GM12801 (cell line): ENCODE measurements around the gene MECR.

Source experiments
- CTCF ChIP-seq: IDR thresholded peaks from one replicate; pipeline ENCODE4 v1.5.1; 2011; ENCODE audit warnings: control low read depth; ENCODE audit not compliant: insufficient read length; ENCODE audit errors: extremely low read depth

MECR gene

GRCh38 chr1:29258976-29259801 is 28.5 kb upstream of the MECR start:
- no peak for TF ChIP-seq CTCF

- no peak for TF ChIP-seq CTCF
These were observed 27.6 kb upstream of the MECR start for GRCh38 chr1:29258189-29258975.

GRCh38 chr1:29256979-29257804 is 26.5 kb upstream of the MECR start:
- TF ChIP-seq CTCF = no peak

GRCh38 chr1:29256394-29256793 is 25.7 kb upstream of the MECR start:
- TF ChIP-seq CTCF = no peak

- no peak for TF ChIP-seq CTCF
These were observed 24.5 kb upstream of the MECR start for GRCh38 chr1:29255134-29255666.

- TF ChIP-seq CTCF = no peak
These were observed 23.6 kb upstream of the MECR start for GRCh38 chr1:29254346-29254745.

GRCh38 chr1:29253180-29253579 is 22.4 kb upstream of the MECR start:
- no peak for TF ChIP-seq CTCF
